ENCODE data around the gene ITGB4.

GRCh38 chr17:75785016-75785890 is 64.0 kb downstream of the ITGB4 start:
- no peak for TF ChIP-seq SP1 (IDR thresholded peaks at IDR 0.05)
- TF ChIP-seq HDGF (IDR thresholded peaks at IDR 0.05; ENCODE audit: borderline replicate concordance), result 0 out of 2 replicates have a peak, but pooled peaks have one; percentile 33
- no peak for TF ChIP-seq ELF4 (IDR thresholded peaks at IDR 0.05)
- TF ChIP-seq ARNT (IDR thresholded peaks at IDR 0.05), result 0 out of 2 replicates have a peak, but pooled peaks have one; percentile 45
- TF ChIP-seq PKNOX1 (IDR thresholded peaks at IDR 0.05), result no peak
- no peak; the same call in 1 of the 2 replicates for TF ChIP-seq FOXM1 (IDR thresholded peaks at IDR 0.05; ENCODE audit: borderline replicate concordance)

All from HEK293T (cell line).